CD4-positive, alpha-beta T cell treated with Interleukin-15 for 1 hour (primary cell): ENCODE data around the gene TEDC1.

Source experiments
- DNase-seq: peaks from one replicate; pipeline ENCODE4 v3.0.0-alpha.2; 2020

TEDC1 gene

DNA sequence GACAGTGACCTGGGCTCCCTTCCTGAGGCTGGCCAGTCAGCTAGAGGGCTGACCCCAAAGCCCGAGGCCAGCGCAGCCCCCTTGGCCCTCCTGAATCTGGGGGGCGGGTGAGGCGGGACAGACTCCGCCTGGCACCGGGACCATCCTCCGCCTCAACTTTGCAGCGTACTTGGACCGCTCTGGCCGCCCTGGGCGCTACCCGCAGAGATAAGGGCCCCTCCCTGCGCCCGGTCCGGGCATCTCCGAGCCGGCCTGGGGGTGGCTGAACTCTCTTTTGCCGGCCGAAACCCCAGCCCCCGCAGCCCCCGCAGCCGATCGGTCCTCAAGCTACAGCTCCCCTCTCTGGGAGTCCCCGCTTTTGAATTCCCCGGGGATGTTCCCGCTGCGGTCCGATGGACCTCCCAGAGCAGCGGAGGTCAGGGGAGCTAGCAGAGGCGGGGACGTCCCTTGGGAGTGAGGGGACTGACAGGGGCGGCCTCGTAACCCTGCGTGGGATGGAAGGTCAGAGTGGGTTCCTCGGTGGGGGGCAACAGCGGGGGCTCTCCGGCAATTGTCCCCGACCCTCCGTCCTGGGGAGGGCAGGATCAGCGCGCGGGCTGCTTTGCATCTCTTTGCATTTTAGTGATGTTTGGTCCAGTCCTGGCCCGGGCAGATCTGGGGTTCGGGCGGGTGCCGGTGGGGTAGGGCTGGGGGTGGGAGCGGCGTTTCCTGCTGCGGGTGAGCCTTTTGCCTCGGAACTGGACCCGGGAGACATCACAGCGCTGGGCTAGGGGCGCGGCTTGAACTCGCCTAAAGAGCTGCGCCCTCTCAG, 4.7 kb upstream of the TEDC1 start, which contains the start of gene CRIP1:
TSS of gene CRIP1 (plus strand) at position 724 of the 811 bp plus-strand sequence. CDS start 374 bp downstream, outside the sequence.
- DNase-seq: peak; percentile 57

DNA sequence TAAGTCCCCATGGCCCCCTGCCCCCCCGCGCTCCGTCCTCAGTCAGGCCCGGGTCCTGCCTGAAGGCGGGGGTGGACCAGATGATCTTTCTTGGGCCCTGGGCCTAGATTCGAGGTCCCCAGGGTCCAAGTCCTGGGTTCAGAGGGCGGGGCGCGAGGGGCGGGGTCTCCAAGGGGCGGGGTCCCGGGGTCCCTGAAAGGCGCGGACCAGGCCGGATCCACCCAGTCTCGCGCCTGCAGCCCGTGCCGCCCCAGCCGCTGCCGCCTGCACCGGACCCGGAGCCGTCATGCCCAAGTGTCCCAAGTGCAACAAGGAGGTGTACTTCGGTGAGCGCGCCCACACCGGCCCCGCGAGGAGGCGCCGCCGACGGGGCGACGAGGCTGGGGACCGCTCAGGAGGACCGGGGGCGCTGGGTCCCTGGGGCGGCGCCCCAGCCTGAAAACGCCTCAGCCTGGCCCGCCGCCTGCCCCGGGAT, 4.0 kb upstream of the TEDC1 start:
- DNase-seq: peak; percentile 86

- peak; percentile 85 for DNase-seq
Observed at GRCh38 chr14:105487449-105487985, 3.5 kb upstream of the TEDC1 start.

DNA sequence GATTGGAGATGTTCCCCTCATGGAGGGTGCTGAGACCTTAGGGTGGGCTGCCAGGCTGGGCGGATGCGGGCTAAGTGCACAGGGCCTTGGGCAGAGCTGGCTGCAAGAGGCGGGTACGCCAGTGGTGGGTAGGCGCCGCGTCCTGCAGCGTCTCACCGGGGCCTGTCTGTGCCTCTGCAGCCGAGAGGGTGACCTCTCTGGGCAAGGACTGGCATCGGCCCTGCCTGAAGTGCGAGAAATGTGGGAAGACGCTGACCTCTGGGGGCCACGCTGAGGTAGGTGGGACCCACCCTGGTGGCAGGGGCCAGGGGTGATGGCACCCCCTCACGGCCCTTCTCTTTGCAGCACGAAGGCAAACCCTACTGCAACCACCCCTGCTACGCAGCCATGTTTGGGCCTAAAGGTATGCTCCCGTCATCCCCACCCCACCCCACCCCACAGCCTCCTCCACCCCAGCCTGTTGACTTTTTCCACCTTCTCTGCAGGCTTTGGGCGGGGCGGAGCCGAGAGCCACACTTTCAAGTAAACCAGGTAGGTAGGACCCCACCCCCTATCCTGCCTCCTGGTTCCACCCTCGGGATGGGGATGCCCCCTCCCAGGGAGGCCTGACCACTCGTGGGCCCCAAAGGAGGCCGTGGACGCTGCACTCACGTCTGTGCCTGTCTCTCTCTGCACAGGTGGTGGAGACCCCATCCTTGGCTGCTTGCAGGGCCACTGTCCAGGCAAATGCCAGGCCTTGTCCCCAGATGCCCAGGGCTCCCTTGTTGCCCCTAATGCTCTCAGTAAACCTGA, 2.9 kb upstream of the TEDC1 start:
- peak; percentile 55 for DNase-seq

DNA sequence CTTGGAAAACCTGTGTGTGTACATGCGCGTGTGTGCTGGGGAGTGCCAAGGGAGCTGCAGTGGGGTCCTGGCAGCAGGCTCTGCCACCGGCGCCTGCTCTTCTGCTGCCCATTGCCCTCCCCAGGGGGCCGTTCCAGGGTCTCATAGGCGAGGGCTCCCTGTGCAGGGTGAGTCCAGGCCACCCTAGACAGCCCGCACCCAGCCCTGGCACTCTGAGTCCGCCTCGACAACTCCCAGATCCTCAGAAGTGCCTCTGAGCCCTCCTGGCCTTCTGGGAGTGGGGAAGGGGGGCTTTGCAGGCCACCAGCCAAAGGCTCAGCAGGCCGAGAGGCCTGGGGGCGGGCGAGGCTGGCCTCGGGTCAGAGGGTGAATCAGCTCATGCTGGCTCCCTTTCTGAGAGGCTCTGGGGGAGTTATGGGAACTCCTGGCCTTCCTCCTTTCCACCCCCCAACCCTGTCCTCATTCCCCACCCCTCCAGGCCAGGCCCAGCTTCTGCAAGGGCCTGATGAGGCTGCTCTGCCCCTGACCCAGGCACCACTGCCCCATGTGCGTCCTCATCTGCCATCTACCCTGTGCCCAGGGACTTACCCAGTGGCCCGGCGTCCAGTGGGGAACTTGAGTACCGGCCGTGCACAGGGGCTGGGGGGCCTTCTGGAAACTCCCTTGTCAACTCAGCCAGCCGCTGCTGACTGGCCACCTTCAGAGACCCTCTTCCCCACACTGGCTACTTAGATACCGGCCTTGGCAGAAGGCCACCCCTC, 2.1 kb upstream of the TEDC1 start:
- DNase-seq: peak; percentile 51

DNA sequence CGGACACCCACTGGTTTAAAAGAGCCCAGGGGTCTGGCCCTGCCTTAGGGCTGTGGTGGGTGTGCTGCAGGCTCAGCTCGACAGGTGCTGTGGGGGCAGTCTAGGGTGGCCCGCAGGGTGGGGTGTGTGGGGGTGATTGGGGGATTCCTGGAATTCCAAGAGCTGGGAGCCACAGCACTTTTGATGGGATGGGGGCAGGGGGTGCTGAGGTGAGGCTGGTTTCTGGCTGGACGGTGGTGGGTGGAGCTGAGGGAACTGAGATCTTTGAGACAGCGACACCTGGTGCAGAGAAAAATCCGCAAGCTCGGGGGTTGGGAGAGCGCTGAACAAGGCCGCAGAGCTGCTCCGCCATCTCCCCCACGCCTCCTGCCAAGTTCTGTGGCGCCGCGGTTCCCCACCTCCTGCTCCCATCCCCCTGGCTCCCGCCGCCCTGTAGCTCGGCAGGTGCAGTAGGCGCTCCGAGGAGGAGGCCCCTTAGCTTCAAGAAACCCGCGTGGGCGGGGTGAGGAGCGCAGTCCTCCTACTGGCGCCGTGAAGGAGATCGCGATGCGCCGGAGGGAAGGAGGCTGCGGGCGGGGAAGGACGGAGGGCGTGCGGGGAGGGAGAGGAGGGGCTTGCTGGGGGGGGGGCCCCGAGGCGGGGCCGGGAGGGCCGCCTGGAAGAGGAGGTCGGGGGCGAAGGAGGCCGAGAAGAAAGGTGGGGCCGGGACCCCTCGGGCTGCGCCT, 1.3 kb upstream of the TEDC1 start:
- peak; percentile 92 for DNase-seq

DNA sequence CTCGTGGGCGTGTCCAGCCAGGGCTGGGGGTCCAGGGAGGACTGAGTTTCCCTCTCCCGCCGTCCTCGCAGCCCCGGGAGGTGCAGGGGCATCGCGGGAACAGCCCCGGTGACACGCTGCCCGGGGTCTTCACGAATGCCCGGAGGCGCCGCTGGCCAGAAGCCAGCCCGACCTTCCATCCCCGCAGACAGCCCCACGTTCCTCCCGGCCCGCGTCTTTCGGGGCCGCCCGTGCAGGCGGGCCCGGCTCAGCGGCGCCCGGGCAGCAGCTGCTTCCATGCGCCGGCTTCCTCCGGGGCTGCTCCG, 827 bp upstream of the TEDC1 start:
- no peak for DNase-seq

DNA sequence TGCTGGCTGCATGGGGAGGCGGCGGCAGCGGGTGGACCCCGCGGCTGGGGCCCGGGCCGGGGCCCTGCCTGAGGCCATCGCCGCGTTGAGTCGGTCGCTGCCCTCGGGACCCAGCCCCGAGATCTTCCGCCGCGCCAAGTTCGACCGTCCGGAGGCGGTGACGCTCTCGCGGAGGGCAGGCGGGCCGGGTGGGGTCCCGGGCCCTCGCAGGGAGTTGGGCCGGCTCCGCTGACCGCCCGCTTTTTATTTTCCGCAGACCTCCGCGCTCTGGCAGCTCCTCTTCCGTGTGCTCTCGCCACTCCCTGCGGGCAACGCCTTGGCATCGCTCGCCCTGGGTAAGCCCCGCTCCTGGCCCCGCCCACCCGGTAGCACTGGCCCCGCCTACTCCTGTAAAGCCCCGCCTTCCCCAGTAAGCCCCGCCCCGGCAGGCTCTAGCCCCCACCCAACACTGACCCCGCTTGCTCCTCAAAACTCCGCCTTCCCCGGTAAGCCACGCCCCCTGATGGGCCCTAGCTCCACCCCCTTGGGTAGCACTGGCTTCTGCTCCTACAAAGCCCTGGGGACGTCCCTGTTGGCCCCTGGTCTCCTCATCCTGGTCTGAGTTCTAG, 424 bp downstream of the TEDC1 start:
- peak; percentile 87 for DNase-seq

DNA sequence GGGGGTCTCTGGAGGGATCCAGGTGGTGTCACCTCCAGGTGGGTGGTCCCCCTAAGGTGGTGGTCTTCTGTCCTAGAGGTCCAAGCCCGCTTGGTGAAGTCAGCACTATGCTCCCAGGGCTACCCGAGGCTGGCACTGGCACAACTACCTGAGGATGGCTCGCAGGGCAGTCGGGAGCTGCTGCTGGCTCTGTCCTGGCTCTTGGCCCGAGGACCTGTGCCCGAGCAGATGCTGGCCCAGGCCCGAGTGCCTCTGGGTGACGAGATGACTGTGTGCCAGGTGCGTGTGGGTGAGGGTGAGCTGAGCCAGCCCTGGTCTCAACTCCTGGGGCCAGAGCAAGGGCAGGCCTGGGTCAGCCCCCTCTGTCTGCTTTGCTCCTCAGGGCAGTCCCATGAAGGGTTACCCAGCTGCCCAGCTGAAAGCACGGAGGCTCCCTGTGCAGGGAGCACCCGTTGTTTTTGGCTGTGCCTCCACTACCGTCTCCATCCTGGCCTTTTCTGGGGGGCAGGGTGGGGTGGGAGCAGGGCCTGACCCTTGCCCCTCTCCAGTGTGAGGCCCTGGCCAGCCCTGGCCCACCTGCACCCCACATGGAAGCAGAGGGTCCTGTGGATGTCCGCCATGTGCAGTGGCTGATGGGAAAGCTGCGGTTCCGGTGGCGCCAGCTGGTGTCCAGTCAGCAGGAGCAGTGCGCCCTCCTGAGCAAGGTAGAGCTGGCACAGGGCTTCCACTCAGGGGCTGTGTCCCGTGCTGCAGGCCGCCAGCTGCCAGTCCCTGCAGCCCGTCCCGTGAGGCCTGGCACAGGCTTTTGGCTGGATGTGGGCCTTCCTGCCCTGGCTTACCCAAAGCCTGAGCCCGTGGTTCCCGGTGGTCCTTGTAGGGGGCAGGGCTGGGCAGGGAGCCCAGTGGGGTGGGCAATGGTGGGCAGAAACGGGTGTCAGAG, 1.3 kb downstream of the TEDC1 start:
- no peak for DNase-seq

GRCh38 chr14:105492971-105493871, 2.2 kb downstream of the TEDC1 start:
- no peak for DNase-seq

GRCh38 chr14:105493921-105494605, 3.0 kb downstream of the TEDC1 start:
- DNase-seq: no peak

- DNase-seq: no peak
Observed at GRCh38 chr14:105494606-105494929, 3.5 kb downstream of the TEDC1 start.

- no peak for DNase-seq
Observed at GRCh38 chr14:105495101-105495989, 4.3 kb downstream of the TEDC1 start.

- DNase-seq: no peak
Observed at GRCh38 chr14:105495990-105496830, 5.2 kb downstream of the TEDC1 start.

DNA sequence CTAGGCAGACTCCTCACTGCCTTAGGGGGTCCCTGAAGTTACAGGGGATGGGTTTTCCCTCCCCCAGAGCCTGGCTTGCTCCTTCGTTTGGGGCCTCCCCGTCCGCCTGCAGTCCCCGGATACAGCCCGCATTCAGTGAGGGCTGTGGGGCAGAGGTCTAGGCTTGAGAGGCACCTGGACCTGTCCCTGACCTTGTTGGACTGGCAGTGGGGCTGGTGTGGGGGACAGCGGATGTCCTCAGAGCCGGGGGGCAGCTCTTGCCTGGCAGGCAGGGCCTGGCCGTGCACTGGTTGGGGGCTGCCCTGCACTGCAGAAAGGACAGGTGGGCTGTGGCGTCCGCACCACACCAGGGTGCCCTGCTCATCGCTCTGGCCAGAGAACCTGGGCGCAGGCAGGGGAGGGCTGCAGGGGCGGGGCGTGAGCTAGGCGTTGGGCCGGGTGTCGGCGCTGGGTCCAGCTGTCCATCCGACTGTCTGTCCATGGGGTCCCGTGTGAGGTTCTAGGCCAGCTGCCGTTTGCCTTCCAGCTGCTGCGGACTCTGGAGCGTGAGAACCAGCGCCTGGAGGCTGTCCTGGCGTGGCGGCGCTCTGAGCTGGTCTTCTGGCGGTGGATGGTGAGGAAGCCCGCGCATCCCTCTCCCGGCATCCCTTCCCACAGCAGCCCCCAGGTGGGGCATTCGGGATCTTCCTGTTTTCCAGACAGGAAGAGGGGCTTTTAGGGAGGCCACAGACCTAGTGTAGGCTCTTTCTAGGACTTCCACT, 6.0 kb downstream of the TEDC1 start:
- peak; percentile 18 for DNase-seq
